PC-3 (cell line): ENCODE measurements around the gene HS3ST5. TPM values are rescaled to one million over a fixed set of nuclear protein-coding genes. Genes with fewer than 3 reads are reported as not detected.

Source experiments
- ATAC-seq: fragments of 200-7000 bp; cut with Tn5 transposase; 2 replicates; pipeline ENCODE4 v1.9.1; 2020; ENCODE audit warnings: mild to moderate bottlenecking, moderate library complexity
- BruUV-seq: library from RNA; stranded (reverse); fragments of 400-500 nt; replicated peaks from 2 replicates; lab custom pipeline; 2021; lab: Mats Ljungman, UMichigan
- CTCF ChIA-PET: fragments of 300-600 bp; sonication (Branson Sonifier 250); formaldehyde crosslinking; loops from one replicate; lab custom pipeline; 2022; ENCODE audit warnings: antibody characterized with exemption; lab: Charles Lee
- POLR2A ChIA-PET: fragments of 300-600 bp; sonication (Branson Sonifier 250); formaldehyde crosslinking; loops from one replicate; lab custom pipeline; 2022; ENCODE audit warnings: antibody characterized with exemption; ENCODE audit not compliant: unreplicated experiment; lab: Charles Lee
- DNase-seq: peaks from one replicate; pipeline ENCODE4 v3.0.0-alpha.2; 2015
- H2AFZ ChIP-seq: fragments of 300-600 bp; sonication (generic); 2 replicates; pipeline ENCODE4 v1.6.0; 2016; ENCODE audit warnings: antibody characterized with exemption, low read length
- H3F3A ChIP-seq: fragments of 300-600 bp; sonication (generic); one replicate; pipeline ENCODE4 v1.6.0; 2017; ENCODE audit warnings: antibody characterized with exemption, low read length, control low read depth, mild to moderate bottlenecking; ENCODE audit not compliant: unreplicated experiment
- H3K27ac ChIP-seq: fragments of 300-600 bp; sonication (generic); 2 replicates; pipeline ENCODE4 v1.5.1; 2016; ENCODE audit warnings: mild to moderate bottlenecking, low read length
- H3K27me3 ChIP-seq: fragments of 300-600 bp; sonication (generic); 2 replicates; pipeline ENCODE4 v1.6.1; 2016; ENCODE audit warnings: low read length, mixed read lengths
- H3K36me3 ChIP-seq: fragments of 300-600 bp; sonication (generic); 2 replicates; pipeline ENCODE4 v1.6.1; 2016; ENCODE audit warnings: low read depth, mixed run types, low read length, mixed read lengths
- H3K4me1 ChIP-seq: fragments of 300-600 bp; sonication (generic); 2 replicates; pipeline ENCODE4 v1.5.1; 2016; ENCODE audit warnings: low read length; ENCODE audit not compliant: insufficient read depth
- H3K4me2 ChIP-seq: fragments of 300-600 bp; sonication (generic); 2 replicates; pipeline ENCODE4 v1.6.0; 2016; ENCODE audit warnings: low read length
- H3K4me3 ChIP-seq: fragments of 300-600 bp; sonication (generic); 2 replicates; pipeline ENCODE4 v1.5.1; 2016; ENCODE audit warnings: mild to moderate bottlenecking, low read length, mixed read lengths
- H3K79me2 ChIP-seq: fragments of 300-600 bp; sonication (generic); 2 replicates; pipeline ENCODE4 v1.6.1; 2017; ENCODE audit warnings: low read length, mixed read lengths
- H3K9ac ChIP-seq: fragments of 300-600 bp; sonication (generic); 2 replicates; pipeline ENCODE4 v1.6.0; 2016; ENCODE audit warnings: mild to moderate bottlenecking, low read length
- H3K9me2 ChIP-seq: fragments of 300-600 bp; sonication (generic); replicated peaks from 2 replicates; pipeline ENCODE4 v1.6.1; 2016; ENCODE audit warnings: mixed run types, low read length, mixed read lengths
- H3K9me3 ChIP-seq: fragments of 300-600 bp; sonication (generic); 2 replicates; pipeline ENCODE4 v1.6.1; 2016; ENCODE audit warnings: low read length, mixed read lengths
- H4K20me1 ChIP-seq: fragments of 300-600 bp; sonication (generic); 2 replicates; pipeline ENCODE4 v1.6.1; 2016; ENCODE audit warnings: low read length, mixed read lengths
- CTCF ChIP-seq: fragments of 300-600 bp; sonication (generic); conservative IDR thresholded peaks from 2 replicates; pipeline ENCODE4 v1.5.1; 2017; ENCODE audit warnings: antibody characterized with exemption, low read depth, mild to moderate bottlenecking, low read length
- EZH2 ChIP-seq: fragments of 300-600 bp; sonication (generic); IDR thresholded peaks from one replicate; pipeline ENCODE4 v1.6.1; 2017; ENCODE audit warnings: antibody characterized with exemption, mild to moderate bottlenecking, low read length; ENCODE audit not compliant: unreplicated experiment
- EZH2phosphoT487 ChIP-seq: fragments of 300-600 bp; sonication (generic); IDR thresholded peaks from 2 replicates; pipeline ENCODE4 v1.6.1; 2018; ENCODE audit warnings: mild to moderate bottlenecking, antibody characterized with exemption, low read length, borderline replicate concordance
- intact Hi-C: fragments of 100-400 bp; cut with micrococcal nuclease; formaldehyde crosslinking; loops from 2 replicates; pipeline ENCODE4 v1.9.0; 2023
- total RNA-seq: library from RNA; depleted of rRNA; stranded (reverse); fragments of >200 nt; gene quantifications from 2 replicates; pipeline ENCODE4 v1.2.3, GENCODE V29; 2014

The HS3ST5 gene
- total RNA-seq, 1 experiment from 2014 or later, result 1.2 TPM

- Histone ChIP-seq H2AFZ (no peak overlapping the region), H3K4me2 (no peak overlapping the region), H4K20me1 (no peaks in the 10 kb centered on the region), H3K4me1 (no peaks in the 10 kb centered on the region; the same call in 1 of the 2 replicates), H3K36me3 (no peaks in the 10 kb centered on the region), H3K27me3 (no peaks in the 10 kb centered on the region), H3K4me3 (no peak overlapping the region), H3K9ac (no peak overlapping the region), H3F3A (no peaks in the 10 kb centered on the region), H3K9me3 (no peaks in the 10 kb centered on the region), H3K79me2 (no peaks in the 10 kb centered on the region), H3K9me2 (no peaks in the 10 kb centered on the region), H3K27ac (no peak overlapping the region)
- ChIA-PET POLR2A (no interaction called here), CTCF (no interaction called here)
- ATAC-seq, result no peak
- no TSS peak for BruUV-seq
- TF ChIP-seq EZH2phosphoT487 (no peak), EZH2 (no peak), CTCF (no peak)
- intact Hi-C loops, result no loop called here
- DNase-seq, result no peak
Measured at GRCh38 chr6:114297135-114297534, 45.7 kb downstream of the HS3ST5 start.

- Histone ChIP-seq H3K4me1 (no peaks in the 10 kb centered on the region), H3K4me2 (no peak overlapping the region), H3K79me2 (no peaks in the 10 kb centered on the region), H3F3A (no peaks in the 10 kb centered on the region), H2AFZ (no peak overlapping the region), H3K4me3 (no peak overlapping the region), H3K27ac (no peak overlapping the region), H3K27me3 (no peaks in the 10 kb centered on the region), H3K9ac (no peak overlapping the region), H3K36me3 (no peaks in the 10 kb centered on the region), H3K9me3 (no peaks in the 10 kb centered on the region), H3K9me2 (no peaks in the 10 kb centered on the region), H4K20me1 (no peaks in the 10 kb centered on the region)
- no TSS peak for BruUV-seq
- ChIA-PET CTCF (no interaction called here), POLR2A (no interaction called here)
- TF ChIP-seq EZH2phosphoT487 (no peak), CTCF (no peak), EZH2 (no peak)
- DNase-seq, result no peak
- intact Hi-C loops, result no loop called here
- no peak for ATAC-seq
Measured at GRCh38 chr6:114292431-114292830, 50.4 kb downstream of the HS3ST5 start.

- Histone ChIP-seq H3K4me2 (no peak overlapping the region), H3K27me3 (no peaks in the 10 kb centered on the region), H4K20me1 (no peaks in the 10 kb centered on the region), H3K4me3 (no peak overlapping the region), H3K36me3 (no peaks in the 10 kb centered on the region), H3K4me1 (no peaks in the 10 kb centered on the region), H3K27ac (no peak overlapping the region), H3K9me3 (no peaks in the 10 kb centered on the region), H3K9ac (no peak overlapping the region), H3K9me2 (no peaks in the 10 kb centered on the region), H3K79me2 (no peaks in the 10 kb centered on the region), H2AFZ (no peak overlapping the region), H3F3A (no peaks in the 10 kb centered on the region)
- no peak for ATAC-seq
- intact Hi-C loops, result no loop called here
- ChIA-PET CTCF (no interaction called here), POLR2A (no interaction called here)
- no peak for TF ChIP-seq EZH2
- TF ChIP-seq EZH2phosphoT487, result no peak
- TF ChIP-seq CTCF, result no peak
- BruUV-seq, result no TSS peak
- DNase-seq, result no peak
Measured at GRCh38 chr6:114291428-114291827, 51.4 kb downstream of the HS3ST5 start.
